Calu3 (cell line): ENCODE data around the gene SMDT1. TPM values are rescaled to one million over a fixed set of nuclear protein-coding genes. Genes with fewer than 3 reads are reported as not detected.
"Not testable (repeated sequence)": the region's sequence is repeated elsewhere in the genome, so short reads cannot be mapped to it uniquely, and the experiment has no call there.

Experiments
- BruUV-seq: library from RNA; stranded (reverse); fragments of 400-500 nt; replicated peaks from 2 replicates; lab custom pipeline; 2021; lab: Mats Ljungman, UMichigan
- CTCF ChIA-PET: fragments of 300-600 bp; sonication (Branson Sonifier 250); formaldehyde crosslinking; loops from one replicate; lab custom pipeline; 2022; ENCODE audit warnings: antibody characterized with exemption; lab: Charles Lee
- DNase-seq: peaks from one replicate; pipeline ENCODE4 v3.0.0; 2022
- H3K27ac Mint-ChIP-seq: one replicate; pipeline ENCODE4 v1.8.0; 2022; ENCODE audit warnings: mixed read lengths; ENCODE audit not compliant: unreplicated experiment
- H3K27me3 Mint-ChIP-seq: one replicate; pipeline ENCODE4 v1.8.0; 2022; ENCODE audit warnings: mixed read lengths; ENCODE audit not compliant: unreplicated experiment
- H3K36me3 Mint-ChIP-seq: one replicate; pipeline ENCODE4 v1.8.0; 2022; ENCODE audit warnings: mild to moderate bottlenecking, moderate library complexity, mixed read lengths; ENCODE audit not compliant: insufficient read depth, unreplicated experiment
- H3K4me1 Mint-ChIP-seq: one replicate; pipeline ENCODE4 v1.8.0; 2022; ENCODE audit warnings: mild to moderate bottlenecking, low read depth, mixed read lengths; ENCODE audit not compliant: unreplicated experiment
- H3K4me3 Mint-ChIP-seq: one replicate; pipeline ENCODE4 v1.8.0; 2022; ENCODE audit warnings: mild to moderate bottlenecking, low read depth, moderate library complexity, mixed read lengths; ENCODE audit not compliant: unreplicated experiment
- H3K9me3 Mint-ChIP-seq: one replicate; pipeline ENCODE4 v1.8.0; 2022; ENCODE audit warnings: low read depth, mixed read lengths; ENCODE audit not compliant: unreplicated experiment
- CTCF ChIP-seq: fragments of 200-600 bp; IDR thresholded peaks from one replicate; pipeline ENCODE4 v1.8.0; 2022; ENCODE audit warnings: antibody characterized with exemption; ENCODE audit not compliant: unreplicated experiment
- intact Hi-C: fragments of 100-400 bp; cut with micrococcal nuclease; formaldehyde crosslinking; loops from one replicate; pipeline ENCODE4 v1.10.0; 2022; ENCODE audit not compliant: unreplicated experiment
- total RNA-seq: library from RNA; stranded (reverse); gene quantifications from 2 replicates; pipeline ENCODE4 v1.2.3, GENCODE V29; 2022

The SMDT1 gene
- total RNA-seq, 1 experiment from 2014 or later, result 60.8 TPM

GRCh38 chr22:42070517-42071422 lies 8.7 kb upstream of the SMDT1 start, which contains the start of gene NAGA:
Gene NAGA (minus strand): TSS chr22:42070812. CDS start chr22:42070297, 515 bp downstream.
- BruUV-seq, result TSS peak; percentile 85
- no peaks in the 10 kb centered on the region for H3K4me1 Mint-ChIP-seq
- peak; percentile 95 for DNase-seq
- H3K4me3 Mint-ChIP-seq, result peak within 1 kb of the TSS; percentile 75
- intact Hi-C loops, result loop anchor here (5.0 kb wide), 2 partner anchors 103 to 123 kb away; partner anchors contain the start of genes CENPM and SEPTIN3
- CTCF ChIA-PET, result interaction anchor here (0.5 to 2.0 kb wide), 5 partner anchors 18 to 404 kb away, joined by 3 to 7 read pairs (median 5); partner anchors contain the start of genes NDUFA6 and WBP2NL
- H3K27ac Mint-ChIP-seq, result peak within 1 kb of the TSS; percentile 67
- no peaks in the 10 kb centered on the region for H3K27me3 Mint-ChIP-seq
- no peak for TF ChIP-seq CTCF
- peaks cover 17% of the 10 kb centered on the region for H3K36me3 Mint-ChIP-seq
- H3K9me3 Mint-ChIP-seq, result no peaks in the 10 kb centered on the region

- Mint-ChIP-seq H3K36me3 (peaks cover 17% of the 10 kb centered on the region), H3K4me3 (peak overlapping the region; percentile 75)
- BruUV-seq, H3K27me3 Mint-ChIP-seq, H3K4me1 Mint-ChIP-seq, H3K9me3 Mint-ChIP-seq, DNase-seq, H3K27ac Mint-ChIP-seq: not testable (repeated sequence)
- intact Hi-C loops, result loop anchor here (5.0 kb wide), 2 partner anchors 104 to 124 kb away; partner anchors contain the start of genes CENPM and SEPTIN3
- CTCF ChIA-PET, result interaction anchor here (0.5 to 2.0 kb wide), 4 partner anchors 17 to 404 kb away, joined by 3 to 7 read pairs (median 6); partner anchors contain the start of genes NDUFA6 and WBP2NL
Measured at GRCh38 chr22:42071508-42071907, 8.0 kb upstream of the SMDT1 start.

- intact Hi-C loops, result loop anchor here (5.0 kb wide), 2 partner anchors 105 to 125 kb away; partner anchors contain the start of genes CENPM and SEPTIN3
- no peak for TF ChIP-seq CTCF
- no peak for DNase-seq
- Mint-ChIP-seq H3K9me3 (no peaks in the 10 kb centered on the region), H3K4me3 (no peak overlapping the region), H3K36me3 (peaks cover 17% of the 10 kb centered on the region), H3K27ac (peak overlapping the region; percentile 1), H3K4me1 (no peaks in the 10 kb centered on the region), H3K27me3 (no peaks in the 10 kb centered on the region)
- CTCF ChIA-PET, result no interaction called here
- no TSS peak for BruUV-seq
Measured at GRCh38 chr22:42072606-42073330, 6.7 kb upstream of the SMDT1 start.

GRCh38 chr22:42073621-42074041 lies 5.9 kb upstream of the SMDT1 start:
- CTCF ChIA-PET, result no interaction called here
- H3K4me1 Mint-ChIP-seq, result no peaks in the 10 kb centered on the region
- no peak for TF ChIP-seq CTCF
- peak overlapping the region; percentile 1 for H3K27ac Mint-ChIP-seq
- no peak for DNase-seq
- peaks cover 17% of the 10 kb centered on the region for H3K36me3 Mint-ChIP-seq
- intact Hi-C loops, result loop anchor here (5.0 kb wide), 2 partner anchors 106 to 126 kb away; partner anchors contain the start of genes CENPM and SEPTIN3
- no peaks in the 10 kb centered on the region for H3K27me3 Mint-ChIP-seq
- BruUV-seq, result no TSS peak
- peak overlapping the region; percentile 47 for H3K4me3 Mint-ChIP-seq
- H3K9me3 Mint-ChIP-seq, result no peaks in the 10 kb centered on the region
